K562 (cell line): ENCODE results near the gene PLA2G3. TPM values are rescaled to one million over a fixed set of nuclear protein-coding genes. Genes with fewer than 3 reads are reported as not detected.

Experiments used
- ATAC-seq: fragments of 200-7000 bp; cut with Tn5 transposase; 3 replicates; pipeline ENCODE4 v1.9.1; 2020; ENCODE audit warnings: moderate library complexity
- BruUV-seq: library from RNA; stranded (reverse); fragments of 400-500 nt; replicated peaks from 2 replicates; lab custom pipeline; 2021; lab: Mats Ljungman, UMichigan
- CTCF ChIA-PET: fragments of 300-600 bp; formaldehyde crosslinking; extraction: SDS; loops from one replicate; lab custom pipeline; 2021; ENCODE audit warnings: low intra/inter-chr PET ratio; lab: Yijun Ruan, JAX
- POLR2A ChIA-PET: fragments of 300-600, 350-650 bp; sonication (Branson Sonifier 250); formaldehyde crosslinking; extraction: SDS; loops from one replicate; lab custom pipeline; 2021; ENCODE audit warnings: antibody characterized with exemption, inconsistent platforms; lab: Yijun Ruan, JAX
- DNase-seq, 4 experiments: peaks; one replicate each; pipeline versions ENCODE4 v3.0.0 to v3.0.0-alpha.2; 2011 to 2018; ENCODE audit warnings: low spot score in 3 of 4, mixed read lengths in 3 of 4; ENCODE audit errors: extremely low read depth in 1 of 4
- FAIRE-seq: peaks from 2 replicates; lab custom pipeline; 2011; peaks lifted over from hg19 to GRCh38; lab: Jason Lieb, UNC
- H2AFZ ChIP-seq: 2 replicates; pipeline ENCODE4 v1.6.0; 2011; ENCODE audit warnings: low read depth, low read length, control low read depth, inconsistent platforms
- H3K27ac ChIP-seq: fragments of 200-600 bp; 3 replicates; pipeline ENCODE4 v1.8.0; 2011; ENCODE audit warnings: low read depth, mild to moderate bottlenecking, control low read depth, inconsistent platforms, low read length, moderate library complexity, mixed read lengths; ENCODE audit errors: extremely low read depth
- H3K27me3 ChIP-seq, 2 experiments: fragments of 300-600 bp in 1 of 2; 2 replicates in 1 of 2; 3 replicates in 1 of 2; pipeline versions ENCODE4 v1.6.0 to v1.8.0; 2011; ENCODE audit warnings: inconsistent platforms in 2 of 2, low read length in 2 of 2, mild to moderate bottlenecking in 1 of 2, mixed read lengths in 1 of 2, moderate library complexity in 1 of 2; ENCODE audit not compliant: control insufficient read depth in 2 of 2, insufficient read depth in 2 of 2
- H3K36me3 ChIP-seq: fragments of 300-600 bp; 3 replicates; pipeline ENCODE4 v1.8.0; 2011; ENCODE audit warnings: mild to moderate bottlenecking, low read length, inconsistent platforms; ENCODE audit not compliant: control insufficient read depth, insufficient read depth
- H3K4me1 ChIP-seq, 2 experiments: fragments of 200-600 bp in 1 of 2; replicated peaks in 1 of 2; 2 replicates in 1 of 2; 3 replicates in 1 of 2; pipeline versions ENCODE4 v1.5.1 to v1.8.0; 2011; ENCODE audit warnings: inconsistent platforms in 2 of 2, low read length in 2 of 2, mild to moderate bottlenecking in 1 of 2, mixed read lengths in 1 of 2, moderate library complexity in 1 of 2; ENCODE audit not compliant: control insufficient read depth in 2 of 2, insufficient read depth in 2 of 2
- H3K4me2 ChIP-seq: 2 replicates; pipeline ENCODE4 v1.6.1; 2011; ENCODE audit warnings: low read length, control low read depth, inconsistent platforms, mixed read lengths; ENCODE audit not compliant: insufficient read depth
- H3K4me3 ChIP-seq: fragments of 200-600 bp; sonication (generic), shearing (Covaris generic); 2 replicates; pipeline ENCODE4 v1.5.1; 2016; ENCODE audit warnings: control low read depth, inconsistent platforms
- H3K79me2 ChIP-seq: fragments of 200-600 bp; 3 replicates; pipeline ENCODE4 v1.8.0; 2011; ENCODE audit warnings: low read length, inconsistent platforms; ENCODE audit not compliant: control insufficient read depth, insufficient read depth
- H3K9ac ChIP-seq, 2 experiments: 2 replicates each; pipeline versions ENCODE4 v1.6.0 to v1.6.1; 2011; ENCODE audit warnings: low read depth in 2 of 2, low read length in 2 of 2, control low read depth in 1 of 2, inconsistent platforms in 1 of 2, mild to moderate bottlenecking in 1 of 2, mixed read lengths in 1 of 2; ENCODE audit not compliant: insufficient read depth in 1 of 2
- H3K9me1 ChIP-seq: one replicate; pipeline ENCODE4 v1.6.0; 2011; ENCODE audit warnings: inconsistent platforms, mild to moderate bottlenecking, low read length, moderate library complexity; ENCODE audit not compliant: control insufficient read depth, insufficient read depth
- H3K9me3 ChIP-seq: replicated peaks from 2 replicates; pipeline ENCODE4 v1.5.1; 2011; ENCODE audit warnings: low read depth, low read length, inconsistent platforms; ENCODE audit not compliant: control insufficient read depth, insufficient read depth
- H4K20me1 ChIP-seq: replicated peaks from 2 replicates; pipeline ENCODE4 v1.6.1; 2011; ENCODE audit warnings: low read length, inconsistent platforms, mixed read lengths; ENCODE audit not compliant: control insufficient read depth, insufficient read depth
- CEBPG ChIP-seq, 3 experiments: fragments of 200-800 bp in 1 of 3; sonication (Bioruptor generic) in 1 of 3; sonication (generic) in 1 of 3; formaldehyde crosslinking in 1 of 3; IDR thresholded peaks in 2 of 3; conservative IDR thresholded peaks in 1 of 3; 2 replicates each; pipeline versions ENCODE4 v1.6.1 to v1.8.0; 2016 to 2022; ENCODE audit warnings: missing compliant biosample characterization in 2 of 3, missing genetic modification characterization in 2 of 3, mild to moderate bottlenecking in 1 of 3, missing genetic modification reagents in 1 of 3
- GABPA ChIP-seq: fragments of 200-800 bp; sonication (Bioruptor generic); conservative IDR thresholded peaks from 2 replicates; pipeline ENCODE4 v1.6.1; 2016; ENCODE audit warnings: low read depth, missing genetic modification characterization, missing compliant biosample characterization
- NR2C2 ChIP-seq, 2 experiments: fragments of 200-800 bp in 1 of 2; sonication (Bioruptor generic) in 1 of 2; sonication (generic) in 1 of 2; formaldehyde crosslinking in 1 of 2; IDR thresholded peaks; 2 replicates each; pipeline versions ENCODE4 v1.6.1 to v1.8.0; 2016 to 2022; ENCODE audit warnings: mild to moderate bottlenecking in 1 of 2, missing compliant biosample characterization in 1 of 2, missing genetic modification characterization in 1 of 2, missing genetic modification reagents in 1 of 2
- REST ChIP-seq, 2 experiments: fragments of 450-650 bp; formaldehyde crosslinking in 1 of 2; IDR thresholded peaks; 2 replicates each; pipeline versions ENCODE4 v1.4.0 to v1.6.1; 2014 to 2020; ENCODE audit warnings: mild to moderate bottlenecking in 2 of 2, borderline replicate concordance in 1 of 2, low read depth in 1 of 2
- ZBTB11 ChIP-seq, 3 experiments: fragments of 200-800 bp in 1 of 3; fragments of 250-450 bp in 1 of 3; fragments of 450-650 bp in 1 of 3; sonication (Bioruptor Pico) in 1 of 3; sonication (Bioruptor generic) in 1 of 3; formaldehyde crosslinking in 1 of 3; IDR thresholded peaks; 2 replicates each; pipeline versions ENCODE4 v1.6.1 to v1.8.0; 2016 to 2022; ENCODE audit warnings: mild to moderate bottlenecking in 2 of 3, missing genetic modification characterization in 2 of 3, missing compliant biosample characterization in 1 of 3, moderate library complexity in 1 of 3
- ZNF586 ChIP-seq: fragments of 450-650 bp; formaldehyde crosslinking; conservative IDR thresholded peaks from 2 replicates; pipeline ENCODE4 v1.4.0; 2020; ENCODE audit warnings: mild to moderate bottlenecking, moderate library complexity
- WGBS: fragments of 100-300 bp; shearing (Covaris generic); methylation state at CpG from one replicate; pipeline ENCODE4 v1.1.6; 2016; ENCODE audit warnings: low coverage, mixed read lengths; ENCODE audit not compliant: insufficient coverage; ENCODE audit errors: missing lambda C conversion rate; 5-methylcytosine and 5-hydroxymethylcytosine counted together
- in situ Hi-C: fragments of 300-500 bp; cut with MboI; formaldehyde crosslinking; loops from 4 replicates; pipeline ENCODE4 v1.15.0; 2018; ENCODE audit warnings: inconsistent platforms, mixed read lengths
- intact Hi-C: fragments of 100-400 bp; cut with micrococcal nuclease; formaldehyde crosslinking; loops from 2 replicates; pipeline ENCODE4 v1.14.2; 2022
- polyA plus RNA-seq, 8 experiments: library from polyadenylated mRNA; depleted of rRNA in 4 of 8; stranded (reverse) in 5 of 8; unstranded in 3 of 8; fragments of >200 nt; fragmentation: Nextera tagmentation in 2 of 8; fragmentation: Illumina TruSeq in 1 of 8; extraction: Ambion mirVana in 2 of 8; extraction: Trizol in 1 of 8; gene quantifications; 2 replicates each; pipeline versions ENCODE4 v1.2.1 to v1.2.3, GENCODE V29; 2011 to 2014; ENCODE audit warnings: inconsistent platforms in 1 of 8, missing spikeins in 1 of 8
- total RNA-seq, 7 experiments: library from RNA; depleted of rRNA in 6 of 7; stranded (reverse); fragments of >200 nt in 6 of 7; fragmentation: Illumina TruSeq in 2 of 7; extraction: Trizol in 2 of 7; gene quantifications; 2 replicates each; pipeline versions ENCODE4 v1.2.1 to v1.2.3, GENCODE V29; 2011 to 2021; ENCODE audit warnings: low replicate concordance in 1 of 7

The PLA2G3 gene
- total and polyA plus RNA-seq, 9 of the 15 experiments (the other 6 are each of a cell fraction or from before 2014, with no cell fraction given): 0.18 to 1.4 (median 0.64) TPM

- Histone ChIP-seq H3K9me1 (no peaks in the 10 kb centered on the region), H3K9ac (peak overlapping the region; percentile 64 to 89), H3K9me3 (no peaks in the 10 kb centered on the region), H4K20me1 (no peaks in the 10 kb centered on the region; the same call in 1 of the 2 replicates), H3K36me3 (no peaks in the 10 kb centered on the region), H2AFZ (peak overlapping the region; percentile 91), H3K27ac (peak overlapping the region; percentile 43; the same call in 1 of the 3 replicates), H3K4me3 (peak overlapping the region; percentile 73), H3K79me2 (peaks cover 13% of the 10 kb centered on the region), H3K27me3 (no peaks in the 10 kb centered on the region), H3K4me2 (peak overlapping the region; percentile 96), H3K4me1 (no peaks in the 10 kb centered on the region; a peak in 2 of 5 replicates)
- 2% methylated on average over 17 of the region's 32 CpGs for WGBS
- FAIRE-seq (no peak), DNase-seq (peak; percentile 16 to 29 (median 19)), ATAC-seq (peak; percentile 79)
- BruUV-seq: TSS peak; percentile 58
- intact Hi-C loops (no loop called here), in situ Hi-C loops (no loop called here)
- POLR2A ChIA-PET: interaction anchor here (0.7 to 1.3 kb wide), 2 partner anchors 9 to 53 kb away, joined by 3 to 5 read pairs; partner anchors contain the start of gene SELENOM
- CTCF ChIA-PET: no interaction called here
- TF ChIP-seq REST (IDR thresholded peaks at IDR 0.05; ENCODE audit: borderline replicate concordance): no peak
- no peak for TF ChIP-seq REST (CRISPR knock-in tag; IDR thresholded peaks at IDR 0.05; ENCODE audit: low read depth)
- TF ChIP-seq CEBPG (CRISPR knock-in tag; IDR thresholded peaks at IDR 0.05): no peak
- peak; percentile 2 to 33; a peak in 1 of 4 replicates for TF ChIP-seq CEBPG (tag; conservative IDR thresholded peaks at IDR 0.05 in 1 of 2, IDR thresholded peaks at IDR 0.05 in 1 of 2)
- peak in 1 of 3 experiments; percentile 95; a peak in 1 of 6 replicates for TF ChIP-seq ZBTB11 (CRISPR knock-in tag; IDR thresholded peaks at IDR 0.05)
- TF ChIP-seq ZNF586 (CRISPR knock-in tag): no peak
- TF ChIP-seq GABPA (tag): peak; percentile 73
- no peak for TF ChIP-seq NR2C2 (CRISPR knock-in tag; IDR thresholded peaks at IDR 0.05)
- peak; percentile 76; the same call in 1 of the 2 replicates for TF ChIP-seq NR2C2 (tag; IDR thresholded peaks at IDR 0.05)
Measured at GRCh38 chr22:31160328-31160978, 20.1 kb upstream of the PLA2G3 start.
